Neural cell (in vitro differentiated cells): Measurements from ENCODE around the gene ALDH7A1. TPM values are rescaled to one million over a fixed set of nuclear protein-coding genes. Genes with fewer than 3 reads are reported as not detected.

Experiments used
- H2AFZ ChIP-seq: fragments of 200-600, 300-800 bp; sonication (generic), shearing (Covaris generic); 2 replicates; pipeline ENCODE4 v1.6.0; 2014; ENCODE audit warnings: low read depth, mild to moderate bottlenecking, antibody characterized with exemption, low read length, moderate library complexity
- H3F3A ChIP-seq: fragments of 200-600 bp; shearing (Covaris generic); 2 replicates; pipeline ENCODE4 v1.6.1; 2016; ENCODE audit warnings: mild to moderate bottlenecking, moderate library complexity, mixed read lengths, antibody characterized with exemption, low read length; ENCODE audit not compliant: insufficient read depth, poor library complexity, severe bottlenecking
- H3K27ac ChIP-seq: fragments of 200-600, 300-800 bp; sonication (generic), shearing (Covaris generic); 2 replicates; pipeline ENCODE4 v1.5.1; 2014; ENCODE audit warnings: mild to moderate bottlenecking, low read length, moderate library complexity
- H3K27me3 ChIP-seq: fragments of 300-800, 200-600 bp; sonication (generic), shearing (Covaris generic); 2 replicates; pipeline ENCODE4 v1.6.0; 2014; ENCODE audit warnings: mild to moderate bottlenecking, low read depth, low read length, moderate library complexity; ENCODE audit not compliant: insufficient read depth
- H3K36me3 ChIP-seq: fragments of 300-800, 200-600 bp; sonication (generic), shearing (Covaris generic); 2 replicates; pipeline ENCODE4 v1.5.1; 2014; ENCODE audit warnings: mild to moderate bottlenecking, antibody characterized with exemption, low read length, moderate library complexity; ENCODE audit not compliant: insufficient read depth
- H3K4me2 ChIP-seq: fragments of 300-800, 200-600 bp; sonication (generic), shearing (Covaris generic); 2 replicates; pipeline ENCODE4 v1.6.0; 2014; ENCODE audit warnings: mild to moderate bottlenecking, low read length
- H3K4me3 ChIP-seq: fragments of 300-800, 200-600 bp; sonication (generic), shearing (Covaris generic); 2 replicates; pipeline ENCODE4 v1.5.1; 2014; ENCODE audit warnings: mild to moderate bottlenecking, low read length, moderate library complexity
- H3K79me2 ChIP-seq: fragments of 200-600 bp; shearing (Covaris generic); replicated peaks from 2 replicates; pipeline ENCODE4 v1.6.0; 2014; ENCODE audit warnings: mild to moderate bottlenecking, low read length, moderate library complexity; ENCODE audit not compliant: insufficient read depth
- H3K9ac ChIP-seq: fragments of 300-800, 200-600 bp; sonication (generic), shearing (Covaris generic); 2 replicates; pipeline ENCODE4 v1.6.1; 2016; ENCODE audit warnings: mild to moderate bottlenecking, low read length, mixed read lengths
- H3K9me2 ChIP-seq: fragments of 200-600 bp; shearing (Covaris generic); 2 replicates; pipeline ENCODE4 v1.6.1; 2016; ENCODE audit warnings: mild to moderate bottlenecking, low read length, mixed read lengths; ENCODE audit not compliant: insufficient read depth
- H3K9me3 ChIP-seq: fragments of 200-600, 300-800 bp; sonication (generic), shearing (Covaris generic); 2 replicates; pipeline ENCODE4 v1.6.1; 2016; ENCODE audit warnings: mild to moderate bottlenecking, mixed run types, low read length, moderate library complexity, mixed read lengths
- H4K20me1 ChIP-seq: fragments of 200-600 bp; shearing (Covaris generic); 2 replicates; pipeline ENCODE4 v1.6.1; 2016; ENCODE audit warnings: mild to moderate bottlenecking, mixed run types; ENCODE audit not compliant: insufficient read depth
- CTCF ChIP-seq: fragments of 450-650 bp; IDR thresholded peaks from 2 replicates; pipeline ENCODE4 v1.5.1; 2014; ENCODE audit warnings: antibody characterized with exemption, mild to moderate bottlenecking, moderate library complexity; ENCODE audit not compliant: poor library complexity, severe bottlenecking
- EP300 ChIP-seq: fragments of 450-650 bp; conservative IDR thresholded peaks from 2 replicates; pipeline ENCODE4 v1.6.1; 2014; ENCODE audit warnings: antibody characterized with exemption, mild to moderate bottlenecking, moderate library complexity; ENCODE audit not compliant: poor library complexity, severe bottlenecking
- EZH2 ChIP-seq: fragments of 200-600, 300-800 bp; shearing (Covaris generic), sonication (generic); IDR thresholded peaks from 2 replicates; pipeline ENCODE4 v1.6.1; 2014; ENCODE audit warnings: antibody characterized with exemption, low read length, borderline replicate concordance, mild to moderate bottlenecking; ENCODE audit not compliant: insufficient read depth, poor library complexity, severe bottlenecking
- MXI1 ChIP-seq: fragments of 450-650 bp; conservative IDR thresholded peaks from 2 replicates; pipeline ENCODE4 v1.6.1; 2014; ENCODE audit warnings: antibody characterized with exemption, mild to moderate bottlenecking; ENCODE audit not compliant: poor library complexity, severe bottlenecking
- POLR2AphosphoS5 ChIP-seq: IDR thresholded peaks from 2 replicates; pipeline ENCODE4 v1.6.1; 2012
- RAD21 ChIP-seq: fragments of 450-650 bp; conservative IDR thresholded peaks from 2 replicates; pipeline ENCODE4 v1.6.1; 2014; ENCODE audit warnings: antibody characterized with exemption, mild to moderate bottlenecking, moderate library complexity
- SMC3 ChIP-seq: fragments of 450-650 bp; conservative IDR thresholded peaks from 2 replicates; pipeline ENCODE4 v1.6.1; 2014; ENCODE audit warnings: antibody characterized with exemption, mild to moderate bottlenecking, moderate library complexity; ENCODE audit not compliant: poor library complexity
- TAF1 ChIP-seq: IDR thresholded peaks from 2 replicates; pipeline ENCODE4 v1.6.1; 2012; ENCODE audit warnings: low read depth
- polyA plus RNA-seq: library from polyadenylated mRNA; depleted of rRNA; stranded (reverse); fragments of >200 nt; gene quantifications from 2 replicates; pipeline ENCODE4 v1.2.3, GENCODE V29; 2014
- TF ChIP-seq, protein P1 (sequence below): IDR thresholded peaks from 2 replicates; pipeline ENCODE4 v1.6.1; 2012; ENCODE audit warnings: borderline replicate concordance

The ALDH7A1 gene
- polyA plus RNA-seq, 1 donor from 2014 or later = 23.4 TPM

DNA sequence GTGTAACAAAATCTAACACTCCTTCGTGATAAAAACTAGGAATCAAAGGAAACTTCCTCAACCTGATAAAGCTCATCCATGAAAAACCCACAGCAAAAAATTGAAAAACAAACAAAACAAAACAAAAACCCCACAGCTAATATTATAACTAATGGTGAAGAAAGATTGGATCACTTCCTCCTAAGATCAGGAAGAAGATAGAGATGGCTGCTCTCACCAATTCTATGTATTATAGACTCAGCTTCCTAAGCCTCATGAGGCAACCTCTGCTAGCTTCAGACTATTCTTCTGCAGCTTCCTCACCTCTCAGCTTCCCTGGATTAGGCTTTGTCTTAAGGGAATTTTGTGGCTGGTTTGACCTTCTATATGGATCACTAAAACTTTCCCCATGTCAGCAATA is 45.8 kb upstream of the ALDH7A1 start:
- Histone ChIP-seq H2AFZ (no peak overlapping the region), H3K4me3 (no peak overlapping the region), H4K20me1 (no peaks in the 10 kb centered on the region), H3K36me3 (no peaks in the 10 kb centered on the region), H3K4me2 (no peak overlapping the region), H3K9ac (no peak overlapping the region), H3K79me2 (no peaks in the 10 kb centered on the region), H3K9me3 (no peaks in the 10 kb centered on the region), H3K27ac (no peak overlapping the region), H3K27me3 (no peaks in the 10 kb centered on the region), H3F3A (no peaks in the 10 kb centered on the region), H3K9me2 (no peaks in the 10 kb centered on the region)
- TF ChIP-seq TAF1 (no peak), SMC3 (no peak), POLR2AphosphoS5 (no peak), MXI1 (no peak), EP300 (no peak), EZH2 (no peak), RAD21 (no peak), CTCF (no peak)
- TF ChIP-seq, protein P1, sequence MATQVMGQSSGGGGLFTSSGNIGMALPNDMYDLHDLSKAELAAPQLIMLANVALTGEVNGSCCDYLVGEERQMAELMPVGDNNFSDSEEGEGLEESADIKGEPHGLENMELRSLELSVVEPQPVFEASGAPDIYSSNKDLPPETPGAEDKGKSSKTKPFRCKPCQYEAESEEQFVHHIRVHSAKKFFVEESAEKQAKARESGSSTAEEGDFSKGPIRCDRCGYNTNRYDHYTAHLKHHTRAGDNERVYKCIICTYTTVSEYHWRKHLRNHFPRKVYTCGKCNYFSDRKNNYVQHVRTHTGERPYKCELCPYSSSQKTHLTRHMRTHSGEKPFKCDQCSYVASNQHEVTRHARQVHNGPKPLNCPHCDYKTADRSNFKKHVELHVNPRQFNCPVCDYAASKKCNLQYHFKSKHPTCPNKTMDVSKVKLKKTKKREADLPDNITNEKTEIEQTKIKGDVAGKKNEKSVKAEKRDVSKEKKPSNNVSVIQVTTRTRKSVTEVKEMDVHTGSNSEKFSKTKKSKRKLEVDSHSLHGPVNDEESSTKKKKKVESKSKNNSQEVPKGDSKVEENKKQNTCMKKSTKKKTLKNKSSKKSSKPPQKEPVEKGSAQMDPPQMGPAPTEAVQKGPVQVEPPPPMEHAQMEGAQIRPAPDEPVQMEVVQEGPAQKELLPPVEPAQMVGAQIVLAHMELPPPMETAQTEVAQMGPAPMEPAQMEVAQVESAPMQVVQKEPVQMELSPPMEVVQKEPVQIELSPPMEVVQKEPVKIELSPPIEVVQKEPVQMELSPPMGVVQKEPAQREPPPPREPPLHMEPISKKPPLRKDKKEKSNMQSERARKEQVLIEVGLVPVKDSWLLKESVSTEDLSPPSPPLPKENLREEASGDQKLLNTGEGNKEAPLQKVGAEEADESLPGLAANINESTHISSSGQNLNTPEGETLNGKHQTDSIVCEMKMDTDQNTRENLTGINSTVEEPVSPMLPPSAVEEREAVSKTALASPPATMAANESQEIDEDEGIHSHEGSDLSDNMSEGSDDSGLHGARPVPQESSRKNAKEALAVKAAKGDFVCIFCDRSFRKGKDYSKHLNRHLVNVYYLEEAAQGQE = no peak

DNA sequence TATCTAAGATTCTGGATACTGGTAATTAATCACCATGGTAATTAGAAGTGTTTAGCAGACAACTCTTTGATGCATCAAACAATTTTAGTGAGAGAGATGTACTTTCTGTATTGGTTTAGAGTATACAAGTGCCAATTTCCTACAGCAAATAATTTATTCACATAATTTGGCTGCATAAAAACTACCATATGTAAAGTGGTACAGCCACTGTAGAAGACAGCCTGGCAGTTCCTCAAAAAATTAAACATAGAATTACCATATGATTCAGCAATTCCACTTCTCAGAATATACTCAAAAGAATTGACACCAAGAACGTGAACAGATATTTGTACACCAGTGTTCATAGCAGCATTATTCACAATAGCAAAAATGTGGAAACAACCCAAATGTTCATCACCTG is 41.9 kb upstream of the ALDH7A1 start:
- no peak overlapping the region for H3K9ac ChIP-seq
- H3K36me3 ChIP-seq = no peaks in the 10 kb centered on the region
- no peaks in the 10 kb centered on the region for H3K9me3 ChIP-seq
- no peak overlapping the region for H3K4me3 ChIP-seq
- no peak overlapping the region for H3K27ac ChIP-seq
- H3K9me2 ChIP-seq = no peaks in the 10 kb centered on the region
- H4K20me1 ChIP-seq = no peaks in the 10 kb centered on the region
- H3F3A ChIP-seq = no peaks in the 10 kb centered on the region
- H3K79me2 ChIP-seq = no peaks in the 10 kb centered on the region
- H3K4me2 ChIP-seq = no peak overlapping the region
- H3K27me3 ChIP-seq = no peaks in the 10 kb centered on the region
- no peak overlapping the region for H2AFZ ChIP-seq
- TF ChIP-seq TAF1 = no peak
- no peak for TF ChIP-seq RAD21
- TF ChIP-seq, protein P1 = no peak
- no peak for TF ChIP-seq EZH2
- no peak for TF ChIP-seq SMC3
- TF ChIP-seq CTCF = no peak
- TF ChIP-seq EP300 = no peak
- TF ChIP-seq MXI1 = no peak
- no peak for TF ChIP-seq POLR2AphosphoS5
